Lower leg skin (tissue), 3 donors: ENCODE results near the gene DAAM1.

Source experiments
- CTCF ChIP-seq, 3 donors: fragments of 450-650 bp; IDR thresholded peaks; one replicate each; pipeline ENCODE4 v1.5.1; 2016; ENCODE audit warnings: antibody characterized with exemption in 3 of 3, mild to moderate bottlenecking in 3 of 3, moderate library complexity in 2 of 3
- POLR2A ChIP-seq, 2 donors: fragments of 450-650 bp; IDR thresholded peaks; one replicate each; pipeline ENCODE4 v1.6.1; 2016 to 2017; ENCODE audit warnings: antibody characterized with exemption in 2 of 2, mild to moderate bottlenecking in 1 of 2, moderate library complexity in 1 of 2

- TF ChIP-seq CTCF (IDR thresholded peaks at IDR 0.05) (no peak), POLR2A (IDR thresholded peaks at IDR 0.05) (no peak)
Observed at GRCh38 chr14:59229653-59230406, 41.4 kb downstream of the DAAM1 start.
